ES-I3 (cell line): Measurements from ENCODE around the gene DRD2.

ENCODE experiments used
- H3K36me3 ChIP-seq: 2 replicates; pipeline ENCODE4 v1.6.1; 2013; ENCODE audit warnings: mild to moderate bottlenecking, low read length, control low read depth, moderate library complexity; ENCODE audit not compliant: insufficient read depth
- H3K4me1 ChIP-seq: 2 replicates; pipeline ENCODE4 v1.6.1; 2013; ENCODE audit warnings: mild to moderate bottlenecking, control low read depth, low read length; ENCODE audit not compliant: insufficient read depth
- H3K9ac ChIP-seq: 2 replicates; pipeline ENCODE4 v1.6.1; 2013; ENCODE audit warnings: low read depth, mild to moderate bottlenecking, low read length, moderate library complexity
- H3K9me3 ChIP-seq: 2 replicates; pipeline ENCODE4 v1.6.1; 2013; ENCODE audit warnings: mild to moderate bottlenecking, low read length, moderate library complexity; ENCODE audit not compliant: control insufficient read depth, insufficient read depth

The DRD2 gene

GRCh38 chr11:113372309-113372708 lies 102.9 kb downstream of the DRD2 start:
- Histone ChIP-seq H3K9me3 (no peaks in the 10 kb centered on the region), H3K36me3 (no peaks in the 10 kb centered on the region), H3K4me1 (peaks cover 6% of the 10 kb centered on the region), H3K9ac (no peak overlapping the region)

GRCh38 chr11:113370634-113371033 lies 104.6 kb downstream of the DRD2 start:
- H3K36me3 ChIP-seq, result no peaks in the 10 kb centered on the region; the same call in 1 of the 2 replicates
- H3K9me3 ChIP-seq, result no peaks in the 10 kb centered on the region
- H3K4me1 ChIP-seq, result peaks cover 3% of the 10 kb centered on the region; the same call in 1 of the 2 replicates
- H3K9ac ChIP-seq, result no peak overlapping the region

GRCh38 chr11:113369411-113369810 lies 105.8 kb downstream of the DRD2 start:
- H3K9me3 ChIP-seq, result no peaks in the 10 kb centered on the region
- no peaks in the 10 kb centered on the region; the same call in 1 of the 2 replicates for H3K36me3 ChIP-seq
- H3K9ac ChIP-seq, result no peak overlapping the region
- H3K4me1 ChIP-seq, result peaks cover 3% of the 10 kb centered on the region; the same call in 1 of the 2 replicates

DNA sequence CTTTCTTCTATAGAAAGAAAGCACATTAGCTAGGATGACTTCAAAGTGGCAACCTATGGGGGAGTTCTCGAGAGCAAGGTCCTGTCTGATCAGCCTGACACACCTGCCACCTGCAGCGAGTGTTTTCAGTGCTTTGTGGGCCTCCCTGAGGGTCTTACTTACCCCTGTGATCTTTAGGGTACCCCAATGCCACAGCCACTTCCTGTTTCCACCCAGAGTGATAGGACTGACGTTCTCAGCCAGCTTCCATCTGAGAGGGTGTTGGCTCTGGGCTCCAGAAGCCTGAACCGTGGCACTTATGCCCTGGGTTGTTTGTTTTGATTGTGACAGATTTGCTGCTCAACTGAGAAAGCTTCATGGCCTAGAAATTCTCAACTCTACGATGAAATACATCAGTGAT lies 109.3 kb downstream of the DRD2 start:
- Histone ChIP-seq H3K4me1 (peaks cover 3% of the 10 kb centered on the region; the same call in 1 of the 2 replicates), H3K9ac (no peak overlapping the region), H3K36me3 (no peaks in the 10 kb centered on the region; the same call in 1 of the 2 replicates), H3K9me3 (no peaks in the 10 kb centered on the region)

GRCh38 chr11:113363996-113364641 lies 111.1 kb downstream of the DRD2 start:
- Histone ChIP-seq H3K9ac (no peak overlapping the region), H3K4me1 (no peaks in the 10 kb centered on the region), H3K36me3 (no peaks in the 10 kb centered on the region; the same call in 1 of the 2 replicates), H3K9me3 (no peaks in the 10 kb centered on the region)

DNA sequence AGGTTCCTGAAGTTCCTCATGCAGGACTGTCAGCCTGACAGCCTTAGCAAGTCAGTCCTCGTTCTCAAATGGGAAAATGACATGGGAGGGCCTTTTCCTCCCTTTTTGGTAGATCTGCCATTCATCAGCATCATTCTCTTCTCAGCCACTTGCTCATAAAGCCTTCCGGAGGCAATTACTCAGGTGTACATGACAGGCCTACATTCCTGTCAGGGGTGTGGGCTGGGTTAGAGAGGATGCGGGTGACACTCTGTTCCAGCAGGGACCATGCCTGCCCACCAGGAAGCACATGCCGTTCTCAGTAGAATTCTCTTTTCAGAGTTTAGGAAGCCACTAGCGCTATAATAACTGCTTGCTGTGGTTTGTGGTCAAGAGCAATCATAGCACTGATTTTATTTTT lies 111.8 kb downstream of the DRD2 start:
- no peaks in the 10 kb centered on the region for H3K9me3 ChIP-seq
- H3K4me1 ChIP-seq, result no peaks in the 10 kb centered on the region
- no peaks in the 10 kb centered on the region; the same call in 1 of the 2 replicates for H3K36me3 ChIP-seq
- no peak overlapping the region for H3K9ac ChIP-seq
